ENCODE measurements around the gene MED12L.

DNA sequence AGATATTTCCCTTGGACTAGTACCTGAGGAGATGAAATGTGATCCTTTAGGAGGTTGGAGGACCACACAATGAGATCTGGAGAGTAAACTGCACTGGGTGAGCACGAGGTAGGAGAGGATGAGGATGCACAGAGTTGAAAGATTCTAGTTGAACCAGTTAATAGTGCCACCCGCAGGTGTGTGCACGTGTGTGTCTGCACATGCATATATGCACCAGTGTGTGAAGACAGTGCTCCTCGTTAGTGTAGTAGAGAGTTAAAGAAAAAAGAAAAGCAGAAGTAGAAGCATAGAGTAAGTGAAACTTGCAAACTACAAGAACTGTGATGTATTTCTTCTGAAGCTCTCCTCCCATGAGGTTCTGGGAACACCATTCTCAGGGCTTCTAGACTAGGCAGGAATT, 8.4 kb downstream of the MED12L start:
- TF ChIP-seq, protein P1, sequence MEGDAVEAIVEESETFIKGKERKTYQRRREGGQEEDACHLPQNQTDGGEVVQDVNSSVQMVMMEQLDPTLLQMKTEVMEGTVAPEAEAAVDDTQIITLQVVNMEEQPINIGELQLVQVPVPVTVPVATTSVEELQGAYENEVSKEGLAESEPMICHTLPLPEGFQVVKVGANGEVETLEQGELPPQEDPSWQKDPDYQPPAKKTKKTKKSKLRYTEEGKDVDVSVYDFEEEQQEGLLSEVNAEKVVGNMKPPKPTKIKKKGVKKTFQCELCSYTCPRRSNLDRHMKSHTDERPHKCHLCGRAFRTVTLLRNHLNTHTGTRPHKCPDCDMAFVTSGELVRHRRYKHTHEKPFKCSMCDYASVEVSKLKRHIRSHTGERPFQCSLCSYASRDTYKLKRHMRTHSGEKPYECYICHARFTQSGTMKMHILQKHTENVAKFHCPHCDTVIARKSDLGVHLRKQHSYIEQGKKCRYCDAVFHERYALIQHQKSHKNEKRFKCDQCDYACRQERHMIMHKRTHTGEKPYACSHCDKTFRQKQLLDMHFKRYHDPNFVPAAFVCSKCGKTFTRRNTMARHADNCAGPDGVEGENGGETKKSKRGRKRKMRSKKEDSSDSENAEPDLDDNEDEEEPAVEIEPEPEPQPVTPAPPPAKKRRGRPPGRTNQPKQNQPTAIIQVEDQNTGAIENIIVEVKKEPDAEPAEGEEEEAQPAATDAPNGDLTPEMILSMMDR (IDR thresholded peaks at IDR 0.05 in 2 of 3, conservative IDR thresholded peaks at IDR 0.05 in 1 of 3; ENCODE audit: borderline replicate concordance in 1 of 3, insufficient read depth in 1 of 3, low read depth in 2 of 3, low read length in 2 of 3) = no peak
- no peak for TF ChIP-seq POLR2A (IDR thresholded peaks at IDR 0.05; ENCODE audit: borderline replicate concordance, extremely low read depth, insufficient read depth, insufficient read length)
- TF ChIP-seq, protein P2, sequence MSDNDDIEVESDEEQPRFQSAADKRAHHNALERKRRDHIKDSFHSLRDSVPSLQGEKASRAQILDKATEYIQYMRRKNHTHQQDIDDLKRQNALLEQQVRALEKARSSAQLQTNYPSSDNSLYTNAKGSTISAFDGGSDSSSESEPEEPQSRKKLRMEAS (IDR thresholded peaks at IDR 0.05) = no peak
- TF ChIP-seq YY1 (IDR thresholded peaks at IDR 0.05; ENCODE audit: extremely low read depth, insufficient replicate concordance, low read depth, low read length) = no peak
- no peak for TF ChIP-seq EZH2 (IDR thresholded peaks at IDR 0.05)
- TF ChIP-seq SRF (IDR thresholded peaks at IDR 0.05; ENCODE audit: low read depth) = no peak
- TF ChIP-seq, protein P3, sequence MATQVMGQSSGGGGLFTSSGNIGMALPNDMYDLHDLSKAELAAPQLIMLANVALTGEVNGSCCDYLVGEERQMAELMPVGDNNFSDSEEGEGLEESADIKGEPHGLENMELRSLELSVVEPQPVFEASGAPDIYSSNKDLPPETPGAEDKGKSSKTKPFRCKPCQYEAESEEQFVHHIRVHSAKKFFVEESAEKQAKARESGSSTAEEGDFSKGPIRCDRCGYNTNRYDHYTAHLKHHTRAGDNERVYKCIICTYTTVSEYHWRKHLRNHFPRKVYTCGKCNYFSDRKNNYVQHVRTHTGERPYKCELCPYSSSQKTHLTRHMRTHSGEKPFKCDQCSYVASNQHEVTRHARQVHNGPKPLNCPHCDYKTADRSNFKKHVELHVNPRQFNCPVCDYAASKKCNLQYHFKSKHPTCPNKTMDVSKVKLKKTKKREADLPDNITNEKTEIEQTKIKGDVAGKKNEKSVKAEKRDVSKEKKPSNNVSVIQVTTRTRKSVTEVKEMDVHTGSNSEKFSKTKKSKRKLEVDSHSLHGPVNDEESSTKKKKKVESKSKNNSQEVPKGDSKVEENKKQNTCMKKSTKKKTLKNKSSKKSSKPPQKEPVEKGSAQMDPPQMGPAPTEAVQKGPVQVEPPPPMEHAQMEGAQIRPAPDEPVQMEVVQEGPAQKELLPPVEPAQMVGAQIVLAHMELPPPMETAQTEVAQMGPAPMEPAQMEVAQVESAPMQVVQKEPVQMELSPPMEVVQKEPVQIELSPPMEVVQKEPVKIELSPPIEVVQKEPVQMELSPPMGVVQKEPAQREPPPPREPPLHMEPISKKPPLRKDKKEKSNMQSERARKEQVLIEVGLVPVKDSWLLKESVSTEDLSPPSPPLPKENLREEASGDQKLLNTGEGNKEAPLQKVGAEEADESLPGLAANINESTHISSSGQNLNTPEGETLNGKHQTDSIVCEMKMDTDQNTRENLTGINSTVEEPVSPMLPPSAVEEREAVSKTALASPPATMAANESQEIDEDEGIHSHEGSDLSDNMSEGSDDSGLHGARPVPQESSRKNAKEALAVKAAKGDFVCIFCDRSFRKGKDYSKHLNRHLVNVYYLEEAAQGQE (IDR thresholded peaks at IDR 0.05; ENCODE audit: low read depth) = no peak
- TF ChIP-seq POLR2AphosphoS5 (IDR thresholded peaks at IDR 0.05; ENCODE audit: low read depth, low read length) = no peak
- no peak for TF ChIP-seq ZFX (IDR thresholded peaks at IDR 0.05)
- no peak for TF ChIP-seq EZH2phosphoT487 (IDR thresholded peaks at IDR 0.05; ENCODE audit: borderline replicate concordance)
- TF ChIP-seq CEBPB (IDR thresholded peaks at IDR 0.05; ENCODE audit: low read depth) = no peak
